Amniotic stem cell (primary cell): ENCODE data around the gene DPYD.

Experiments
- DNase-seq: peaks from one replicate; lab custom pipeline; 2025; lab: John Stamatoyannopoulos, UW

The DPYD gene

GRCh38 chr1:97034651-97035050 lies 886.2 kb downstream of the DPYD start:
- no peak for DNase-seq

GRCh38 chr1:97033949-97034348 lies 886.9 kb downstream of the DPYD start:
- DNase-seq = no peak
